Measurements from ENCODE around the gene CARM1. TPM values are rescaled to one million over a fixed set of nuclear protein-coding genes. Genes with fewer than 3 reads are reported as not detected.
"Not testable (repeated sequence)": the region's sequence is repeated elsewhere in the genome, so short reads cannot be mapped to it uniquely, and the experiment has no call there.

CARM1 gene
- total RNA-seq, 1 experiment from 2014 or later, result 56.2 TPM

DNA sequence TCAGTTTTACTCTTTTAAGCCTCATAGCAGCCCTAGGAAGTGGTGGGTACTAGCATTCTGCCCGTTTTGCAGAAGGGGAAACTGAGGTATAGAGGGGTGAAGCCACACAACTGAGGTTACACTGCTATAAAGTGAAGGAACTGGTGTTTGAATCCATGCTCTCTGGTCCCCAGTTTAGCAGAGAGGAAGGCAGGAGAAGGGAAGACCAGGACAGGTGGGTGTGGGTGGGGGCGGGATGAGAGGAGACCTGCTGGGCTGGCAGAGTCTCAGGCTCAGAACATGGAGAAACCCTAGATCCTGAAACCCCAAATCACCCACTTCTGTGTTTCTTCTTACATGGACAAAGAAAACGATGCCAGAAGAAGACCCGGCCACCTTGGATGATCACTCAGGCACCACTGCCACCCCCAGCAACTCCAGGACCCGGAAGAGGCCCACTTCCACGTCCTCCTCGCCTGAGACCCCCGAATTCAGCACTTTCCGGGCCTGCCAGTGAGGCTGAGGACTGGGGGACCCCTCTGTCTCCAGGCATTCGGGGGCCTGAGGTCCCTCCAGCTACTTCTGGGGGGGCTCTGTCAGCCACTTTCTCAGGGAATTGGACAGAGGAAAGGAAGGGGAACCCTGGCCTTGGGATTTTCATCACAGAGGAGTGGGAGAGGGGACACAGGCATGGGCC is 2.3 kb upstream of the CARM1 start:
- no peak for TF ChIP-seq EZH2phosphoT487 (IDR thresholded peaks at IDR 0.05; ENCODE audit: borderline replicate concordance, low read length)
- no peak for TF ChIP-seq EZH2 (IDR thresholded peaks at IDR 0.05; ENCODE audit: low read length, unreplicated experiment)
- TF ChIP-seq, protein P1, sequence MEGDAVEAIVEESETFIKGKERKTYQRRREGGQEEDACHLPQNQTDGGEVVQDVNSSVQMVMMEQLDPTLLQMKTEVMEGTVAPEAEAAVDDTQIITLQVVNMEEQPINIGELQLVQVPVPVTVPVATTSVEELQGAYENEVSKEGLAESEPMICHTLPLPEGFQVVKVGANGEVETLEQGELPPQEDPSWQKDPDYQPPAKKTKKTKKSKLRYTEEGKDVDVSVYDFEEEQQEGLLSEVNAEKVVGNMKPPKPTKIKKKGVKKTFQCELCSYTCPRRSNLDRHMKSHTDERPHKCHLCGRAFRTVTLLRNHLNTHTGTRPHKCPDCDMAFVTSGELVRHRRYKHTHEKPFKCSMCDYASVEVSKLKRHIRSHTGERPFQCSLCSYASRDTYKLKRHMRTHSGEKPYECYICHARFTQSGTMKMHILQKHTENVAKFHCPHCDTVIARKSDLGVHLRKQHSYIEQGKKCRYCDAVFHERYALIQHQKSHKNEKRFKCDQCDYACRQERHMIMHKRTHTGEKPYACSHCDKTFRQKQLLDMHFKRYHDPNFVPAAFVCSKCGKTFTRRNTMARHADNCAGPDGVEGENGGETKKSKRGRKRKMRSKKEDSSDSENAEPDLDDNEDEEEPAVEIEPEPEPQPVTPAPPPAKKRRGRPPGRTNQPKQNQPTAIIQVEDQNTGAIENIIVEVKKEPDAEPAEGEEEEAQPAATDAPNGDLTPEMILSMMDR (conservative IDR thresholded peaks at IDR 0.05; ENCODE audit: low read depth, low read length), result no peak
- no peaks in the 10 kb centered on the region for H3K36me3 ChIP-seq (ENCODE audit: low read depth, low read length)
- ATAC-seq (no peak), DNase-seq (no peak)
- no peak overlapping the region for H3K4me3 ChIP-seq (ENCODE audit: low read length)
- H4K20me1 ChIP-seq (ENCODE audit: low read length), result no peaks in the 10 kb centered on the region
- H3K9ac ChIP-seq (ENCODE audit: low read length), result no peak overlapping the region
- POLR2A ChIA-PET (ENCODE audit: unreplicated experiment), result no interaction called here
- no peak overlapping the region for H3K27ac ChIP-seq (ENCODE audit: low read length)
- peaks cover 22% of the 10 kb centered on the region for H3K79me2 ChIP-seq (ENCODE audit: low read length)
- CTCF ChIA-PET, result no interaction called here
- BruUV-seq (replicated peaks), result no TSS peak
- no peaks in the 10 kb centered on the region for H3K9me3 ChIP-seq (ENCODE audit: low read length)
- no peak overlapping the region for H2AFZ ChIP-seq (ENCODE audit: low read length)
- no peak overlapping the region for H3K4me2 ChIP-seq (ENCODE audit: low read length)
- H3K4me1 ChIP-seq (ENCODE audit: insufficient read depth, low read length), result peaks cover 8% of the 10 kb centered on the region; the same call in 1 of the 2 replicates
- H3F3A ChIP-seq (ENCODE audit: low read length, unreplicated experiment), result no peaks in the 10 kb centered on the region
- no peaks in the 10 kb centered on the region for H3K27me3 ChIP-seq (ENCODE audit: low read length)
- H3K9me2 ChIP-seq (replicated peaks; ENCODE audit: low read length), result no peaks in the 10 kb centered on the region
- intact Hi-C loops (cut with micrococcal nuclease), result no loop called here

DNA sequence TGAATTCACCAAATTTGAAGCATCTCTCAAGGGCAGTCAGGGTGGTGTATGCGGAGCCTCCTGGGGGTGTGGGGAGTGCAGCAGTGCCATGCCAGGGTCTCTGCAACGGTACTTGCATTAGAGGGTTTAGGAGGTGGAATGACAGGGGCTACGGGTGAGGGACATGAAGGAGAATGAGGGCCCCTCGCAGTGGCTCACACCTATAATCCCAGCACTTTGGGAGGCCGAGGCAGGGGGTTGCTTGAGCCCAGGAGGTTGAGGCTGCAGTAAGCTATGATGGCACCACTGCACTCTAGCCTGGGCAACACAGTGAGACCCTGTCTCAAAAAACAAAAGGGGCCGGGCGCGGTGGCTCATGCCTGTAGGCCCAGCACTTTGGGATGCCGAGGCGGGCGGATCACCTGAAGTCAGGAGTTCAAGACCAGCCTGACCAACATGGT is 1.5 kb upstream of the CARM1 start:
- not testable (repeated sequence) for H3K9ac ChIP-seq (ENCODE audit: low read length); BruUV-seq (replicated peaks); H3K4me1 ChIP-seq (ENCODE audit: insufficient read depth, low read length); H3K27me3 ChIP-seq (ENCODE audit: low read length); H3F3A ChIP-seq (ENCODE audit: low read length, unreplicated experiment); DNase-seq; H3K4me3 ChIP-seq (ENCODE audit: low read length); H4K20me1 ChIP-seq (ENCODE audit: low read length); H3K9me2 ChIP-seq (replicated peaks; ENCODE audit: low read length); H3K27ac ChIP-seq (ENCODE audit: low read length); H3K36me3 ChIP-seq (ENCODE audit: low read depth, low read length); H2AFZ ChIP-seq (ENCODE audit: low read length); ATAC-seq; H3K9me3 ChIP-seq (ENCODE audit: low read length); H3K4me2 ChIP-seq (ENCODE audit: low read length)
- CTCF ChIA-PET, result interaction anchor here (2.1 kb wide), 1 partner anchor 34 kb away, joined by 25 read pairs; the partner anchor contains the start of gene TMED1
- POLR2A ChIA-PET (ENCODE audit: unreplicated experiment), result interaction anchor here (0.7 kb wide), 1 partner anchor 1868 kb away, joined by 19 read pairs; no protein-coding TSS in a partner anchor
- intact Hi-C loops (cut with micrococcal nuclease), result loop anchor here (5.0 kb wide), 1 partner anchor 47 kb away; no protein-coding TSS in a partner anchor
- H3K79me2 ChIP-seq (ENCODE audit: low read length), result peaks cover 30% of the 10 kb centered on the region

DNA sequence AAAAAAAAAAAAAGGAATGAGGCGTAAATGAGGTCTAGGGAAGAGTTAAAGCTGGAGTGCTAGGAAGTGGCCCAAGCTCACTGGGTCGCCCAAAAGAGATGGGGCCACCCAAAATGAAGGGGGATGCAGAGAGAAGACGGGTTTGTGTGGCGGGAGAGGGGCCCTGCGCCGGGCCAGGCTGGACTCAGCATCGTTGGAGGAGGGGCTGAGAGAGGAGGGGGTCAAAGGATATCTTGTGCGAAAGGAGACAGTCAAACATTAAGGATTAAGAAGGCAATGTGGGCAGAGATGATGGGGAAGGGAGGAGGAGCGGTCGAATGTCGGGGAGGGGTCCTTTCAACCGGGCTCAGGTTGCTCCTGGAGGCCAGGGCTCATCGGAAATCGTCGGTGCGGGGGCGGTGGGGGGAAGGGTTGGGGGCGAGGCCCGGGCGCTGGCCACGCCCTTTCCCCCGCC is 825 bp upstream of the CARM1 start:
- Histone ChIP-seq H4K20me1 (ENCODE audit: low read length) (no peaks in the 10 kb centered on the region), H3K4me2 (ENCODE audit: low read length) (peak overlapping the region; percentile 85), H3K4me1 (ENCODE audit: insufficient read depth, low read length) (peaks cover 4% of the 10 kb centered on the region; the same call in 1 of the 2 replicates), H3K27ac (ENCODE audit: low read length) (peak overlapping the region; percentile 10; the same call in 1 of the 2 replicates), H3K79me2 (ENCODE audit: low read length) (peaks cover 37% of the 10 kb centered on the region), H3F3A (ENCODE audit: low read length, unreplicated experiment) (no peaks in the 10 kb centered on the region), H3K9ac (ENCODE audit: low read length) (peak overlapping the region; percentile 39), H3K27me3 (ENCODE audit: low read length) (no peaks in the 10 kb centered on the region), H3K4me3 (ENCODE audit: low read length) (peak overlapping the region; percentile 67), H3K36me3 (ENCODE audit: low read depth, low read length) (no peaks in the 10 kb centered on the region), H3K9me3 (ENCODE audit: low read length) (no peaks in the 10 kb centered on the region), H2AFZ (ENCODE audit: low read length) (peak overlapping the region; percentile 81), H3K9me2 (replicated peaks; ENCODE audit: low read length) (no peaks in the 10 kb centered on the region)
- CTCF ChIA-PET, result interaction anchor here (0.5 to 2.1 kb wide), 10 partner anchors 14 to 590 kb away, joined by 3 to 25 read pairs (median 4); partner anchors contain the start of gene TMED1
- POLR2A ChIA-PET (ENCODE audit: unreplicated experiment), result interaction anchor here (0.7 kb wide), 1 partner anchor 1867 kb away, joined by 19 read pairs; no protein-coding TSS in a partner anchor
- BruUV-seq (replicated peaks), result TSS peak; percentile 94
- no peak for ATAC-seq
- intact Hi-C loops (cut with micrococcal nuclease), result loop anchor here (5.0 kb wide), 1 partner anchor 47 kb away; no protein-coding TSS in a partner anchor
- no peak for DNase-seq
- TF ChIP-seq EZH2phosphoT487 (IDR thresholded peaks at IDR 0.05; ENCODE audit: borderline replicate concordance, low read length), result no peak
- TF ChIP-seq EZH2 (IDR thresholded peaks at IDR 0.05; ENCODE audit: low read length, unreplicated experiment), result no peak
- TF ChIP-seq, protein P1 (conservative IDR thresholded peaks at IDR 0.05; ENCODE audit: low read depth, low read length), result no peak
